Suprapubic skin (tissue), 4 donors: ENCODE data around the gene DNM3. TPM values are rescaled to one million over a fixed set of nuclear protein-coding genes. Genes with fewer than 3 reads are reported as not detected.

Experiments
- DNase-seq, 2 donors: peaks; one replicate each; pipeline ENCODE4 v3.0.0-alpha.2; 2019; ENCODE audit warnings: low spot score in 2 of 2
- H3K27ac ChIP-seq: fragments of 200-600 bp; sonication (generic); one replicate; pipeline ENCODE4 v1.5.1; 2019
- H3K27me3 ChIP-seq: fragments of 200-600 bp; sonication (generic); one replicate; pipeline ENCODE4 v1.5.1; 2019
- H3K36me3 ChIP-seq: fragments of 200-600 bp; sonication (generic); one replicate; pipeline ENCODE4 v1.5.1; 2019
- H3K4me1 ChIP-seq: fragments of 200-600 bp; sonication (generic); one replicate; pipeline ENCODE4 v1.5.1; 2019
- H3K4me3 ChIP-seq: fragments of 200-600 bp; sonication (generic); one replicate; pipeline ENCODE4 v1.5.1; 2019; ENCODE audit warnings: mild to moderate bottlenecking
- H3K9me3 ChIP-seq: fragments of 200-600 bp; sonication (generic); one replicate; pipeline ENCODE4 v1.5.1; 2019
- CTCF ChIP-seq, 2 donors: fragments of 200-600 bp in 1 of 2; fragments of 450-650 bp in 1 of 2; sonication (generic) in 1 of 2; IDR thresholded peaks; one replicate each; pipeline ENCODE4 v1.5.1; 2016 to 2019; ENCODE audit warnings: antibody characterized with exemption in 2 of 2, mild to moderate bottlenecking in 1 of 2, moderate library complexity in 1 of 2
- EP300 ChIP-seq: sonication (generic); formaldehyde crosslinking; IDR thresholded peaks from one replicate; pipeline ENCODE4 v1.6.1; 2017; ENCODE audit warnings: antibody characterized with exemption
- POLR2A ChIP-seq, 2 donors: fragments of 450-650 bp; IDR thresholded peaks; one replicate each; pipeline ENCODE4 v1.6.1; 2017; ENCODE audit warnings: antibody characterized with exemption in 2 of 2, mild to moderate bottlenecking in 2 of 2, moderate library complexity in 2 of 2
- POLR2AphosphoS5 ChIP-seq, 3 donors: sonication (generic); formaldehyde crosslinking; IDR thresholded peaks; one replicate each; pipeline ENCODE4 v1.6.1; 2017; ENCODE audit warnings: antibody characterized with exemption in 3 of 3
- WGBS: methylation state at CpG from one replicate; pipeline ENCODE4 v1.1.5; 2018; 5-methylcytosine and 5-hydroxymethylcytosine counted together
- total RNA-seq, 4 donors: library from RNA; depleted of rRNA; stranded (reverse); fragments of >200 nt; gene quantifications; one replicate each; pipeline ENCODE4 v1.1.0, GENCODE V29; 2016

Gene DNM3
- total RNA-seq, 4 donors from 2014 or later = 1.6 to 11.7 (median 3.7) TPM

DNA sequence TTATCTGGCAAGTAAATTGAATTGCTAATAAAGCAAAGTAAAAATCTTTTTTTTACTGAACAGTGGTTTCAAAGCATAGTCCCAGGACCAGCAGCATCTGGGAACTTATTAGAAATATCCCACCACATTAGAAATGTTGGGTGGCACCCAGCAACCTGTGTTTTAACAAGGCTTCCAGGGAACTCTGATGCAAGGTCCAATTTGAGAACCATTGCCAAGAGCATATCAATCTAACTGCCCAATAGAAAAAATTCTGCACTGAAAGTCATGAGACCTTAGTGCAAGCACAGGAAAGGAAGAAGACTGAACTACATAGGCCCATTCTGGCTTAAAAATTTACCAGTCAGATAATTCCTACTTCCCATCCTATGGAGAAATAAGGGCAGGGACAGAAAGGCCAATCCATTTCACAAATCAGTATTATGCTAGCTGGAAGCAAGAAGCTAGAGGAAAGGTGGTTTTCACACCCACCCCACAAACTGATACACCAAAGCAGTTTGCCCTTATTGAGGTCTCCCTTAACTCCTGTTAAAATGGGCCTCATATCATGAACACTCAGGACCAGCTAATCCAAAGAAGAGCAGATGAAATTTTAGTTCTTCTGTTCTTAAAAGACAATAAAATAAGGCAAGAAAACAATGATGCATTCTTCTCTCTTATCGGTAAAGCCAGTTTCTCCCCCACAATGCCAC, 561.7 kb downstream of the DNM3 start:
- Histone ChIP-seq H3K9me3 (no peaks in the 10 kb centered on the region), H3K27ac (no peak overlapping the region), H3K4me1 (peaks cover 28% of the 10 kb centered on the region), H3K27me3 (no peaks in the 10 kb centered on the region), H3K36me3 (no peaks in the 10 kb centered on the region), H3K4me3 (no peak overlapping the region)
- no peak for DNase-seq
- no peak for TF ChIP-seq EP300
- TF ChIP-seq POLR2AphosphoS5 (IDR thresholded peaks at IDR 0.05) = no peak
- no peak for TF ChIP-seq POLR2A (IDR thresholded peaks at IDR 0.05)
- no peak for TF ChIP-seq CTCF (IDR thresholded peaks at IDR 0.05)
- 67% methylated on average over 1 of the region's 1 CpG for WGBS

- Histone ChIP-seq H3K36me3 (no peaks in the 10 kb centered on the region), H3K4me3 (no peak overlapping the region), H3K4me1 (peaks cover 17% of the 10 kb centered on the region), H3K9me3 (no peaks in the 10 kb centered on the region), H3K27ac (no peak overlapping the region), H3K27me3 (no peaks in the 10 kb centered on the region)
- DNase-seq = no peak
- TF ChIP-seq CTCF (IDR thresholded peaks at IDR 0.05) = no peak
- no peak for TF ChIP-seq POLR2A (IDR thresholded peaks at IDR 0.05)
- TF ChIP-seq POLR2AphosphoS5 (IDR thresholded peaks at IDR 0.05) = no peak
- no peak for TF ChIP-seq EP300
These were observed 562.8 kb downstream of the DNM3 start for GRCh38 chr1:172404121-172404520.

DNA sequence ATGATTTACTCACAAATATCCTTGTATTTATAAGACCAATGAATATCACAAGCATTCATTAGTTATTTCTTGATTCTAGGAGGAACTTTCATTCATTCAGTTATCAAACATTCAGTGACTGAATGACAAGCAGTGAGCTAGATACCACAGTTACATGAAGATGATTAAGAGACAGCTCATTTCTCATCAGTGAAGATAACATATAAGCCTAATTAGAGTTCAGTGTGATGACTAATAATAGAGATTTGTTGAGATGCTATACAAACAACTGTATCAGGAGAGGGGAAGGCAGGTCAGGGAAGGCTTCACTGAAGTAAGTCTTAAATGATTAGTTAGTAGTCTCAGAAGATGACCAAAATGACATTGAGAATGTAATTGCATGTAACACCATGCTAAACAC, 564.6 kb downstream of the DNM3 start:
- Histone ChIP-seq H3K4me1 (peaks cover 2% of the 10 kb centered on the region), H3K27ac (no peak overlapping the region), H3K36me3 (no peaks in the 10 kb centered on the region), H3K27me3 (no peaks in the 10 kb centered on the region), H3K4me3 (no peak overlapping the region), H3K9me3 (no peaks in the 10 kb centered on the region)
- DNase-seq = no peak
- no peak for TF ChIP-seq POLR2AphosphoS5 (IDR thresholded peaks at IDR 0.05)

DNA sequence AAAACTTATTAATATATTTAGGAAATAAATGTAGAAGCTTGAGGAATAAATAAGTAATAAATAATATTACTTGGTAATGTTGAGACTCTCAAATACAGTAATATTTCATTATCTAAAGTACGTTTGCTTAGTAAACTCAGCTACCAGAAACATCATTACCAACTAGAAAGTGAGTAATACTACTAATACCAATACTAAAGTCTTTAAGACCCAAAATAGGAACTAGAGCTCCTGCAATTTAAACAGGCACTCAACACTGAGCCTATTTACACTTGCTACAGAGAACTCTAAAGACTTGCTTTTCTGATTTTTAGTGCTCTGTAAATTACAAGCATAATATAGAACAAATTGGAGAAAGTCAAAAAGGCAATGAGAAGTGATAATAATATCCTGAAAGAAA, 565.7 kb downstream of the DNM3 start:
- no peaks in the 10 kb centered on the region for H3K9me3 ChIP-seq
- H3K27me3 ChIP-seq = no peaks in the 10 kb centered on the region
- no peak overlapping the region for H3K4me3 ChIP-seq
- peaks cover 2% of the 10 kb centered on the region for H3K4me1 ChIP-seq
- H3K36me3 ChIP-seq = no peaks in the 10 kb centered on the region
- TF ChIP-seq EP300 (no peak), POLR2A (IDR thresholded peaks at IDR 0.05) (no peak), CTCF (IDR thresholded peaks at IDR 0.05) (no peak)
- 93% methylated on average over 1 of the region's 1 CpG for WGBS
- DNase-seq = no peak
- no peak overlapping the region for H3K27ac ChIP-seq

- Histone ChIP-seq H3K9me3 (no peaks in the 10 kb centered on the region), H3K36me3 (no peaks in the 10 kb centered on the region), H3K27me3 (no peaks in the 10 kb centered on the region), H3K27ac (no peak overlapping the region), H3K4me3 (no peak overlapping the region), H3K4me1 (no peaks in the 10 kb centered on the region)
- 56% methylated on average over 1 of the region's 1 CpG for WGBS
- no peak for DNase-seq
- TF ChIP-seq POLR2A (IDR thresholded peaks at IDR 0.05) = no peak
- no peak for TF ChIP-seq POLR2AphosphoS5 (IDR thresholded peaks at IDR 0.05)
- TF ChIP-seq EP300 = no peak
- no peak for TF ChIP-seq CTCF (IDR thresholded peaks at IDR 0.05)
These were observed 567.7 kb downstream of the DNM3 start for GRCh38 chr1:172408958-172409357.

DNA sequence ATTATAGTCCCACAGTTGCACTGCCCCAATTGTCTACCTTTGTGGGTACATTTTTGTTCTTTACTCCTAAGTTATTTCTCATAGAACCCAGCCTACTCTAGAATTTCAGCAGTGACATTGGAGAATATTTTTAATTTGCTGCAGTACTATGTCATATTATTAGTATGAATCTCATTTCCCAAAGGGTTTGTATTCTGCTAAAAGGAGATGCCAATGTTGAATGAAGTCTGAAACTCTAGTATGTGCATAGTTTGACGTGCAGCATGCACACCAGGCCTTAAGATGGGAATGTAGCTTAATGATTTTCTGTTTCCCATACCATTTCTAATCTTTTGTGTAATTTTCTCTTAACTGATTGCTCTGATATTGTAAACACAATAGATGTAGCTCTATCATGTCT, 568.7 kb downstream of the DNM3 start:
- H3K4me3 ChIP-seq = no peak overlapping the region
- no peaks in the 10 kb centered on the region for H3K9me3 ChIP-seq
- no peaks in the 10 kb centered on the region for H3K36me3 ChIP-seq
- no peak overlapping the region for H3K27ac ChIP-seq
- no peaks in the 10 kb centered on the region for H3K27me3 ChIP-seq
- no peaks in the 10 kb centered on the region for H3K4me1 ChIP-seq
- no peak for DNase-seq
- TF ChIP-seq CTCF (IDR thresholded peaks at IDR 0.05) (no peak), EP300 (no peak), POLR2A (IDR thresholded peaks at IDR 0.05) (no peak), POLR2AphosphoS5 (IDR thresholded peaks at IDR 0.05) (no peak)
- WGBS = 90% methylated on average over 1 of the region's 1 CpG
